Measurements from ENCODE around the gene CENPU.
"Not testable (repeated sequence)": the region's sequence is repeated elsewhere in the genome, so short reads cannot be mapped to it uniquely, and the experiment has no call there.

The CENPU gene

GRCh38 chr4:184751585-184751956, 17.7 kb upstream of the CENPU start:
- DNase-seq: no peak

- no peak for DNase-seq
These were observed 17.2 kb upstream of the CENPU start for GRCh38 chr4:184750926-184751584.

GRCh38 chr4:184748251-184748652, 14.4 kb upstream of the CENPU start:
- DNase-seq: no peak

GRCh38 chr4:184747034-184747830, 13.3 kb upstream of the CENPU start:
- DNase-seq: no peak

GRCh38 chr4:184745831-184746795, 12.2 kb upstream of the CENPU start:
- DNase-seq: peak; percentile 45

GRCh38 chr4:184744236-184744635, 10.3 kb upstream of the CENPU start:
- no peak for DNase-seq

GRCh38 chr4:184743650-184744049, 9.8 kb upstream of the CENPU start:
- DNase-seq: no peak

GRCh38 chr4:184741651-184742050, 7.8 kb upstream of the CENPU start:
- DNase-seq: not testable (repeated sequence)

GRCh38 chr4:184740980-184741391, 7.1 kb upstream of the CENPU start:
- no peak for DNase-seq

- not testable (repeated sequence) for DNase-seq
These were observed 5.7 kb upstream of the CENPU start for GRCh38 chr4:184739575-184739974.

- DNase-seq: no peak
These were observed 862 bp upstream of the CENPU start for GRCh38 chr4:184734758-184735157.

GRCh38 chr4:184732126-184732525, 1.8 kb downstream of the CENPU start:
- DNase-seq: peak; percentile 31

- no peak for DNase-seq
These were observed 2.8 kb downstream of the CENPU start for GRCh38 chr4:184731056-184731455.

- DNase-seq: no peak
These were observed 4.0 kb downstream of the CENPU start for GRCh38 chr4:184729946-184730345.

- no peak for DNase-seq
These were observed 5.0 kb downstream of the CENPU start for GRCh38 chr4:184728858-184729257.

- no peak for DNase-seq
These were observed 6.5 kb downstream of the CENPU start for GRCh38 chr4:184727430-184727829.

GRCh38 chr4:184722798-184723197, 11.1 kb downstream of the CENPU start:
- no peak for DNase-seq

- no peak for DNase-seq
These were observed 12.6 kb downstream of the CENPU start for GRCh38 chr4:184721254-184721653.

- DNase-seq: no peak
These were observed 14.5 kb downstream of the CENPU start for GRCh38 chr4:184719407-184719806.

GRCh38 chr4:184715526-184715925, 18.4 kb downstream of the CENPU start:
- DNase-seq: no peak

- no peak for DNase-seq
These were observed 20.0 kb downstream of the CENPU start for GRCh38 chr4:184713887-184714286.

- DNase-seq: no peak
These were observed 21.6 kb downstream of the CENPU start for GRCh38 chr4:184712322-184712721.

- no peak for DNase-seq
These were observed 27.4 kb downstream of the CENPU start for GRCh38 chr4:184706453-184706852.
